ENCODE measurements around the gene GPR183. TPM values are rescaled to one million over a fixed set of nuclear protein-coding genes. Genes with fewer than 3 reads are reported as not detected.
A peak's percentile ranks its signal among the peaks of the same experiment; 100 is the strongest.

The GPR183 gene
- total RNA-seq = 19.5 TPM

GRCh38 chr13:99307247-99307646 lies at the start of gene GPR183:
GPR183 (minus strand) TSS chr13:99307399; CDS start chr13:99296145, 11,254 bp downstream.
- DNase-seq (ENCODE audit: low spot score) (no peak), ATAC-seq (peak; percentile 75)
- intact Hi-C loops (cut with DNase I) = no loop called here

DNA sequence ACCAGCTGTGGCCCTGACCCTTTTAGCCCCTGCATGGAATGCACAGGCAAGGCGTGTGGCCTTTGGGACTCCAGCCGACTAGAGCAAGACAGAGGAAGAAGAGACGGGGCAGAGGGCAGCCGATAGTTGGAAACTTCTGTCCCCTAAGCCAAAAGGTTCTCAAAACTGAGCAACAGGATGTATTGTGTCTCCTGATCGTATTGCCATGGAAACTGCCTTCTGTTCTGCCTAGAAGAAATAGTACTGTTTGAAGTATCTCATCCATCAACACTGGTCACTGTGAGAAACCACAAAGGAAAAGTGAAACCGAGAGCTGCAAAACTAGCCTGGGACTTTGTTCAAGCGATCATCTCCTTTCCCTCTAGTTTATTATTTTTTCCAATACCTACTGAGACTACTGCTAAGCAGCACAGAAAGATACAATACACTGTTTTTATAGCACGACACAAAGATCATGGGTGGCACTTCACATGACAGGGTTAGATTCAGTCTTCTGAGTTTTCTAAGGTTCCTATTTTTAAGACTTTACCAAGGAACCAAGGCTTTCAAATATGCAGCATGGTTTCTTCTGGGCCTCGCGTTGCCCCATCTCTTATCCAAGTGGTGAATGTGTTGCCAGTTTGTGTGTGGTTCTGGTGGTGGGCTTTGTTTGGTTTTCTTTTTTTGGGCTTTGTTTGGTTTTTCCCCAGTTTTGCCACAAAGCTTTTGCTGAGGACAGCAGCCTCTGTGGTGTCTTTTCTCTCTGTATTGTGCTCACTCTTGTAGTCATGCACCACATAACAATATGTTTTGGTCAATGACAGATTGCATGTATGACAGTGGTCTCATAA lies 49.3 kb upstream of the GPR183 start:
- intact Hi-C loops (cut with DNase I) = no loop called here
- ATAC-seq = peak; percentile 92
- DNase-seq (ENCODE audit: low spot score) = no peak

DNA sequence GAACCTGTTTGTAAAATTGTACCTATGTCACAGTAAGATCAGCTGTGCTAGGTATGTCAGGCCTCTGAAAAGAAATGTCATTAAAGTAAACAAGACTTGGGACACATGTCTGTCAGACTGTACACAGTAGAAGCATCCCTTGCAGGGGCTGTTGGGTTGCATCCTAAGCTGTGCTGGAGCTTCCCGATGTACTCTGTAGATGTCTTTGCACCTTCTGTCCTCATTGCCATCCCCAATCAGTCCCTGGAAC lies 48.7 kb upstream of the GPR183 start:
- ATAC-seq (no peak), DNase-seq (ENCODE audit: low spot score) (no peak)
- intact Hi-C loops (cut with DNase I) = no loop called here

GRCh38 chr13:99355267-99356011 lies 48.2 kb upstream of the GPR183 start:
- DNase-seq (ENCODE audit: low spot score) (no peak), ATAC-seq (peak; percentile 18)
- intact Hi-C loops (cut with DNase I) = no loop called here

DNA sequence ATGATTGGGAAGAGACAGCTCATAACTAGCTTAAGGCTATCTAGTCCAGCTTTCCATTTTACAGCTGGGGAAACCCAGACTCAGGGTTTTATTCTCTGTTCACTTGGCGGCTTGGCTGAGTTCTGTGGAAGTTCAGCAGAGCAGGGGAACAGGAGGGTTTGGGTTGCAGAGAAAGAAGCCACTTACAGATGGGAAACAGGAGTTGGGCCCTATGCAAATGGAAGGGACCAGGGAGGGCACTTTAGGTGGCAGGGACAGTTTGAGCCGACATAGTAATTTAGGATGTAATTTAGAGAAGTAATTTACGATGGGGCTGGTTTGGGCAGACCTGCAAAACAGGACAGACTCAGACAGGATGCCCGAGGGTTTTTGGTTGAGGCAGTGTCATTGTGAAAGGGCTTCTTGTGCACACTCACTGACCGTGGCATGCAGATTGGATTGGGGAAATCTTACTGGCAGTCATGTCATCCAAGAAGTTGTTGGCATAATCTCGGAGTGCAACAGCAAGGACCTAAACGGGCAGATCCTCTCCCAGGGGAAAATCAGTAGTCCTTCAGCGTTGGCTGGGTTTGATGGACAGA lies 47.3 kb upstream of the GPR183 start:
- intact Hi-C loops (cut with DNase I) = no loop called here
- no peak for ATAC-seq
- DNase-seq (ENCODE audit: low spot score) = no peak

DNA sequence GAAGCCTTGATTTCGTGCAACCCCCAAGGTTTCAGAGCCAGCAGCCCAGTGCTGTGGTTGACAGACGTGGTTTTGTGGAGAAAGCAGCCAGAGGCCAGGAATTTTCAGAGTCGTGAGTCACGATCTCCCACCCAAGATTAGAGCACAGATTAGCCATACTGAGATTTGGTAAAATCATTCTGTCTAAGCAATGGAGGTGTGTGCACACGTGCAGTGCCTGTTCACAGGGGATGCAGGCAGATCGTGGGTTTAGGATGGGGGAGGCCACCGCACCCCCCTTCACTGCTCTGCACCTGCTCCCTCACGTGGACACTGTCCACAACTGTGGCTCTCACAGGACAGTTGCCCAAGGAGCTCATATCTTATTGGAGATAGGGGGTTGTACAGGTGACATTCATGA lies 46.6 kb upstream of the GPR183 start:
- DNase-seq (ENCODE audit: low spot score) (no peak), ATAC-seq (no peak)
- intact Hi-C loops (cut with DNase I) = no loop called here

DNA sequence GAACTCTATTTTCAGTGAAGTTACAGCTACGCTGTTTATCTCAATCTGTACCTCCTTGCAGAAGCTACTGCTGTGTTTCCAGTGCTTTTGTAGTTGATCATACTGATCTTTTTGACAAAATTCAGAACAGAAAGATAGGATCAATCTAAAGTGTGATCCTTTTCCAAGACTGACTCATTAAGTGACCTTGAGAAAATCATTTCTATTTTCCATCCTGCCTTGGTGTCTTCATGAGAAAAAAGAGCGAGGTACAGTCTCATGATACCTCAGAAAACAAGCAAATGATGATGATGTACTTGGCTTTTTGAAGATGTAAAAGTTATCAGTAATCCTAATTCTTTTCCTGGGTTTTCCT lies 46.0 kb upstream of the GPR183 start:
- ATAC-seq = no peak
- no peak for DNase-seq (ENCODE audit: low spot score)
- intact Hi-C loops (cut with DNase I) = no loop called here

GRCh38 chr13:99352351-99353245 lies 45.4 kb upstream of the GPR183 start:
- DNase-seq (ENCODE audit: low spot score) = no peak
- ATAC-seq = no peak
- intact Hi-C loops (cut with DNase I) = no loop called here

GRCh38 chr13:99351772-99352171 lies 44.6 kb upstream of the GPR183 start:
- no peak for ATAC-seq
- DNase-seq (ENCODE audit: low spot score) = no peak
- intact Hi-C loops (cut with DNase I) = no loop called here

DNA sequence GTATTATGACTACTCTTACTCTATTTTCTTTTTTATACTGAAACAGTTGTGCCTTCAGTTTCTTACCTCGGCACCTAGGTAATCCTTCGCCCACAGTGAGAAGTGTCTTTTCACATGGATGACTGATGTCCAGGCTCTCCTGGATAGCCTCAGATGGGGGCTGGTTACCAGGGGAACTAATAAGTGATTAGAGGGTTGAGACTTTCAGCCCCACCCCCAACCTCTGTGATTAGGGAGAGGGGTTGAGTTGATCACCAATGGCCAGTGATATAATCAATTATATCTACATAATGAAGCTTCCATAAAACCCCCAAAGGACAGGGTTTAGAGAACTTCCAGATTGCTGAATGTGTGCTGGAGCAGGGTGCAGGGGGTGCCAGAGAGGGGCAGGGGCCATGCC lies 43.0 kb upstream of the GPR183 start:
- no peak for ATAC-seq
- intact Hi-C loops (cut with DNase I) = no loop called here

GRCh38 chr13:99347911-99348451 lies 40.8 kb upstream of the GPR183 start:
- intact Hi-C loops (cut with DNase I) = no loop called here
- no peak for DNase-seq (ENCODE audit: low spot score)
- peak; percentile 12 for ATAC-seq

More for the DNA sequence above, 43.0 kb upstream of the GPR183 start:
- DNase-seq (ENCODE audit: low spot score) = no peak

DNA sequence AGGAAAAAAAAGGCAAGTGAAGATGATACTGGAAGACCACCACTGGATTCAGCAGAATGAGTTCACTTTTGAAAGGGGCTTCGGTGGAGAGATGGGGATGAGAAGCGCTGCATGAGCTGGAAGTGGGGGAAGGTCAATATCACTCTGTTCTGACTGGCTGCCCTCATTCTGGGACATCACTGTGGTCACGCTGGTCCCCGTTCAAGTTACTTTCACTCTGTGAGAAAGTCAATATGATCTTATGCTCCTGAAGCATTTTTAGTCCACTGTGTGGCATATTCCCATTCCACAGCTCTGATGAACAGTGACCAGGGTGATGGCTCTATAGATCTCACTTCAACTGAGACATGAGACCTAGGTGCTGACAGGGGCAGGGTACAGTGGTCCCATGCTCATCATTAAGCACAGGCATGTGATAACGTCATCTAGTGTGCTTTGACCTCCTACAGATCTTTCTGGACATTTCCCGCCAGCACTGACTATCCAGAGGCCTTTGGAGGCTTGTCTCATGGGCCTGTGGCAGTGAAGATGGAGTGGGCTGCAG lies 40.2 kb upstream of the GPR183 start:
- intact Hi-C loops (cut with DNase I) = no loop called here
- DNase-seq (ENCODE audit: low spot score) (no peak), ATAC-seq (no peak)

GRCh38 chr13:99346335-99347042 lies 39.3 kb upstream of the GPR183 start:
- ATAC-seq (no peak), DNase-seq (ENCODE audit: low spot score) (no peak)
- intact Hi-C loops (cut with DNase I) = no loop called here

- ATAC-seq = no peak
- DNase-seq (ENCODE audit: low spot score) = no peak
- intact Hi-C loops (cut with DNase I) = no loop called here
Observed at GRCh38 chr13:99345345-99345744, 38.1 kb upstream of the GPR183 start.

DNA sequence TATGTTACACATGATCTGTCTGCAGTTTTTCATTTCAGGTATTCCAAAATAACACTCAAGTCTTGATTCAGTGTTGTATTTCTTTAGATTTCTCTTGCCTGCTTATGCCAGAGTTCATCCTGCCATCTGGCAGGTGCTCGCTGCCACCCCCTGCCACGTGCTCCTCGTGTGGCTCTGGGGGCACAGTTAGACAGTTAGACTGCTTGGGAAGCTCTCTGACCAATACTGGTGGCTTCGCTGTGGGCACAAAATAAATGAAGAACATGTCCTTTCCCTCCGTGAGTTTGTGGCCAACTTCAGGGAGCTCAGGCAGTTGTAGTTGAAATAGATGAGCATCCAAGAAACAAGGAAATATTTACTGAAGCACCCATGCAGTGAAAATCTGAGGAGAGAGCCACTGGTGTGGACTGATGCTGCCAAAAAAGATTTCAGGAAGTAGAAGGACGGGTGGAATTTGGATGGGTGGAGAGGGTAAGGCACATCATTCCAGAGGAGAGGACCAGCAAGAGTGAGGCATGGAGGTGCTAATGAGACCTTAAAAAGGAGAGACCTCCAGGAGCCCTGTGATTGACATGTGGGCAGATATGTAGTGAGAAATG lies 37.5 kb upstream of the GPR183 start:
- no peak for ATAC-seq
- intact Hi-C loops (cut with DNase I) = no loop called here
- no peak for DNase-seq (ENCODE audit: low spot score)

GRCh38 chr13:99342723-99343315 lies 35.6 kb upstream of the GPR183 start:
- DNase-seq (ENCODE audit: low spot score) (no peak), ATAC-seq (no peak)
- intact Hi-C loops (cut with DNase I) = no loop called here

- intact Hi-C loops (cut with DNase I) = no loop called here
- no peak for ATAC-seq
- DNase-seq (ENCODE audit: low spot score) = no peak
Observed at GRCh38 chr13:99341969-99342722, 34.9 kb upstream of the GPR183 start.

All from sciatic nerve (tissue), 2 donors.